Fibroblast of upper back skin (primary cell): ENCODE data around the gene NR6A1.
"Not testable (repeated sequence)": the region's sequence is repeated elsewhere in the genome, so short reads cannot be mapped to it uniquely, and the experiment has no call there.

Experiments used
- DNase-seq: peaks from one replicate; pipeline ENCODE4 v3.0.0-alpha.2; 2013

The NR6A1 gene

GRCh38 chr9:124758061-124758460 lies 13.1 kb downstream of the NR6A1 start:
- DNase-seq: no peak

GRCh38 chr9:124757616-124758015 lies 13.5 kb downstream of the NR6A1 start:
- no peak for DNase-seq

GRCh38 chr9:124756011-124756410 lies 15.1 kb downstream of the NR6A1 start:
- no peak for DNase-seq

- DNase-seq: no peak
Measured at GRCh38 chr9:124755061-124755460, 16.1 kb downstream of the NR6A1 start.

GRCh38 chr9:124754289-124754688 lies 16.8 kb downstream of the NR6A1 start:
- peak; percentile 58 for DNase-seq

- DNase-seq: peak; percentile 80
Measured at GRCh38 chr9:124752967-124753366, 18.1 kb downstream of the NR6A1 start.

DNA sequence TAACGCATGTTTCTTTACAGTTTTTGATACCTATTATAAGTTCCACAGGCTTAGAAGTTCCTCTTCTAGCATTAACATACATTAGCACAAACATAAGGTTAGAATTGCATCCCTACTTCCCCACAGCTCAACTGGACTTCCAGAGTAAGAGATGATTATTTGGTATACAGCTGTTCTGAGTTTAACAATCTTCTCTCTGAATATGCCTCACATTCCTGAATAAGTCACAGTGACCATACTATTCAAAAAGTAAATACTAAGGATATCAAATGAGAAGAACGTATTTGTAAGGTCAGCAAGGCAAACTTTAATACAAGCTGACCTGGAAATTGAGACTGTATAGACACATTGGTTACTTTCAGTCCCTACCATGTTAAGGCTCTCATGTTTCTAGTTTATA lies 21.3 kb downstream of the NR6A1 start:
- DNase-seq: peak; percentile 21

DNA sequence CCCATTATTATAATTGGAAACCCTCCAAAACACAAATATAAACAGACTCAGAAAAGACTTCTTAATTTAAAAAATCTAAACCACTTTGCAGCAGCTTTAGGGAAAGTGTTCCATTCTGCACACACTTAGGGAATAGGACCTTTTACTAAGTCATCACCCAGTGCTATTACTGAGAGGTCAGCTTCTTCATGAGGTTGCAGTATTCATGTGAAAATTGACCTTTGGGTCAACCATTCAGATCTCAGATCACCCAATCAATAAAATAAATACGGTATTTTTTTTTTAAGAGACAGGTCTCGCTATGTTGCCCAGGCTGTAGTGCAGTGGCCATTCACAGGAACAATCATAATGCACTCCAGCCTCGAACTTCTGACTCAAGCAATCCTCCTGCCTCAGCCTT lies 21.8 kb downstream of the NR6A1 start:
- no peak for DNase-seq

GRCh38 chr9:124747065-124747464 lies 24.0 kb downstream of the NR6A1 start:
- DNase-seq: no peak

DNA sequence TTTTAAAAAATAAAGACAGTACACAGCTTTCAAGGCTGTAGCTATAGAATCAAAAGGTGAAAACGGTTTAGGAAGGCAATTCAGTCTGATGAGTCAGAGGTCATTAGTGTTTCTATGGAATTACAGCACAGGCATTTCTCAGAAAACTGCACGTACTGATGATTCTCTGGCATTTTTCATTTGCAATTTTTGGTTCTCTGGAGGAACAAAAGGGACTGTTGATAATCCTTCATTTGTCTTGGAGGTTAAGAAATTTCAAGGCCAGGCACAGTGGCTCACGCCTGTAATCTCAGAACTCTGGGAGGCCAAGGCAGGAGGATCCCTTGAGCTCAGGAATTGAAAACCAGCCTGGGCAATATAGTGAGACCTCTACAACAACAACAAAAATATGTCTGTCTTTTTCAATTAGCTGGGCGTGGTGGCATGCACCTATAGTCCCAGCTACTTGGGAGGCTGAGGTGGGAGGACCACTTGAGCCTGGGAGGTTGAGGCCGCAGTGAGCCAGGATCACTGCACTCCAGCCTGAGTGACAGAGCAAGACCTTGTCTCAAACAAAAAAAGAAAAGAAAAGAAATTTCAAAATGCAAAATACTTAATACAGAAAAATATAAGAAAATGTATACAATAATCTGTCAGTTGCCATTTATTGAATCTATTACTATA lies 27.3 kb downstream of the NR6A1 start:
- DNase-seq: peak; percentile 74

GRCh38 chr9:124742940-124743339 lies 28.2 kb downstream of the NR6A1 start:
- no peak for DNase-seq

GRCh38 chr9:124741662-124742061 lies 29.4 kb downstream of the NR6A1 start:
- no peak for DNase-seq

- no peak for DNase-seq
Measured at GRCh38 chr9:124741149-124741548, 30.0 kb downstream of the NR6A1 start.

- no peak for DNase-seq
Measured at GRCh38 chr9:124739360-124739759, 31.8 kb downstream of the NR6A1 start.

- not testable (repeated sequence) for DNase-seq
Measured at GRCh38 chr9:124738075-124738474, 33.0 kb downstream of the NR6A1 start.

DNA sequence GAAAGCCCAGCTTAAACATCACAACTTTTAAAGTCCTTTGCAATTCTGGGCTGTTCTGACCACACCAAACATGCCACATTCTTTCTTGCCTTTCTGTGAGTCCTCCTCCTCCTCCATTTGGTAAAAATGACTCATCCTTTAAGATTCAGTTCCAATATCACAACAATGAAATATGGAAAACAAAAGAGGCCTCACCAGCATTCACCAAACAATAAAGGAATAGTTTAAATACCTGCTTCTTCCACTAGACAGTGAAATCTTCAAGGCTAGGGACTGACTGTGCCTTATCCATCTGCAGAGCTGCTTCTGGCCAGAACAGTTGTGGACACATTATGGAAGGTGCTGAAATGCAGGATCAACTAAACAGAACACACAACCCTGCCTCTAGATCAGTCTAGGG lies 36.0 kb downstream of the NR6A1 start:
- DNase-seq: peak; percentile 82

GRCh38 chr9:124734741-124735083 lies 36.4 kb downstream of the NR6A1 start:
- not testable (repeated sequence) for DNase-seq

DNA sequence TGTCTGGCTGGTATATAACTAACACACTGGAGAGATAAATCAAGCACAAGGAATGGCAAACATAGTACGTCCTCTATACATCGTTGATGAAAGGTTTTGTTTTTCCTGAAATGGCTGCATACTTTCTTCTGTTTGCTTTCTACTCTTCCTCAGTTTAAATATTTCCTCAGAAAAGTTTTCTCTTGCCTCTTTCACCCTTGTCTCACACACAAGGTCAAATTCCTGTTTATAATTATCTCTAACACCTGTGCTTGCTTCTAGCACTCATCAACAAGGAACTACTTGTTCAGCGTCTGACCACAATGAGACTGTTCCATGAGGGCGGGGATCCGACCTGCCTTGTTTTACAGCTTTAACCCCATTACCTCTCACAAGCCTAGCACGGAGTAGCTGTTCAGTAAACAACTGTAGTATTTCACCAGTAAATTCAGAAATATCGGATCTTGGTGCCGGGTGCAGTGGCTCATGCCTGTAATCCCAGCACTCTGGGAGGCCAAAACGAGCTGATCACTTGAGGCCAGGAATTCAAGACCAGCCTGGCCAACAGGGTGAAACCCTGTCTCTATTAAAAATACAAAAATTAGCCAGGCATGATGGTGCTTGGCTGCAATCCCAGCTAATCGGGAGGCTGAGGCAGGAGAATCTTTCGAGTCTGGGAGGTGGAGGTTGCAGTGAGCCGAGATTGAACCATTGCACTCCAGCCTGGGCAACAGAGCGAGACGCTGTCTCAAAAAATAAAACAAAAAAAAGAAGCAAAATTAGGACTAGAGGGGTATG lies 37.0 kb downstream of the NR6A1 start:
- DNase-seq: no peak

GRCh38 chr9:124730772-124731171 lies 40.3 kb downstream of the NR6A1 start:
- DNase-seq: no peak

DNA sequence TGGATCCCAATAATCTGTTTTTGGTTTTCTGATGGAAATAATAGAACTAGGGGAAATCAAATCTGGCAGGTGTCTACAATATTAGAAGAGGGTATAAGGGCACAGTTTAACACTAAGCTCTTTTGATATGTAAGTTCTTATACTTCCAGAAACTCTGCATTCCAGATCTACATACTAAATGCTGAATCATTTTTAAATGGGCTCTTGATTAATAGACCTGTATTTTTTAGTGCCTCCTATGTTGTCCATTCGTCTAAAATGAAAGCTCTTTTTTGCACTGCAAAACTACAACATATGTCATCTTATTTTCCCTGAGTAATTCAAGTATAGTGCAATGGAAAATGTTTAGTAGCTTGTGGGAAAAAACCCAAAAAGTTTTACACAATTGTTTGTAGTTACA lies 44.2 kb downstream of the NR6A1 start:
- DNase-seq: no peak

DNA sequence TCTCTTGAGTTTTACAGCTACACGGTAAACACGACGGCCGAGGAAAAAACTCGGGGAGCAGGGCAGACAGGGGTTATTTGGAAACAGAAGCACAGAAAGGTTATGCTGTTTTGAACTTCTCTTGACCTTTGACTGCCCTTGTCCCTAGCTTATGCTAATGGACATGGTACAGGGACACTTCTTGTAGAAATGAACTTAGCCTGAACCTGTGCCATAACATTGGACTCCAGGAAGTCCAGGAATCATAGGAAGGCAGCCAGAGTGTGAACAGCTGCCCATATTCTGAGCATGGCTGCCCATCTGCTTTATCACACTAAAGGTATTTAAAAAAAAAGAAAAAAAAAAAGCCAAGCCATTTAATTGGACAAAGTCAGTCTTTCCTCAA lies 46.1 kb downstream of the NR6A1 start:
- DNase-seq: no peak

DNA sequence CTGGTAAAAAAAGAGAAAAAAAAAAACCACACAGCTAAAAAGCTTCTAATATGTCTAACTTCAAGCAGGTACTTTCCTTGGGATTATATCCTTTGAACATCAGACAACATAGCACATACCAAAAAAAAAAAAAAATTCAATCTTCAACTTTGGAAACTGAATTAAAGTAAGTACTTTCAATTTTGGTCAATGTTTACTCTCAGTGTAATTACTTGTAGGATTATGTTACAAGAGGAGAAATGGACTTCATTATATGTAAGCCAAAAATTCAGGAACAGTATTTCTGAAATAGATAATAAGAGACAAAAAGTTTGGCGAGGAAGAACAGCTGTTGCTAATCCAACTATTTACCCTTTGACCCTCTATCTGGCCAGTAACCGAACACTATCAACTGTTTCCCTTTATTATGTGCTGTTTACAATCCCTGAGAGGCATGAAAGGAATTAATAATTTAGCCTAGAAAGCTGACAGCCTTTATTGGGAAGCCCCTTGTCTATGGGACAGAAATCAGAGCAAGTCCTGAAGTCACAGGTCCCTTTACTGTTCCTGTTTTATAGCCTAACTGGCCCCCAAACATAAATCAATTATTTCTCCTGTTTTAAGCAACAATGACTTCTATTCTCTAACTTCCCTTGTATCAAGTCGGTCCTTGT lies 46.6 kb downstream of the NR6A1 start:
- DNase-seq: no peak

- DNase-seq: no peak
Measured at GRCh38 chr9:124723352-124723751, 47.8 kb downstream of the NR6A1 start.
